AG20443 (cell line): Measurements from ENCODE around the gene MEGF6.

ENCODE experiments used
- DNase-seq: peaks from one replicate; pipeline ENCODE4 v3.0.0; 2012; ENCODE audit warnings: low spot score, mixed read lengths

The MEGF6 gene

DNA sequence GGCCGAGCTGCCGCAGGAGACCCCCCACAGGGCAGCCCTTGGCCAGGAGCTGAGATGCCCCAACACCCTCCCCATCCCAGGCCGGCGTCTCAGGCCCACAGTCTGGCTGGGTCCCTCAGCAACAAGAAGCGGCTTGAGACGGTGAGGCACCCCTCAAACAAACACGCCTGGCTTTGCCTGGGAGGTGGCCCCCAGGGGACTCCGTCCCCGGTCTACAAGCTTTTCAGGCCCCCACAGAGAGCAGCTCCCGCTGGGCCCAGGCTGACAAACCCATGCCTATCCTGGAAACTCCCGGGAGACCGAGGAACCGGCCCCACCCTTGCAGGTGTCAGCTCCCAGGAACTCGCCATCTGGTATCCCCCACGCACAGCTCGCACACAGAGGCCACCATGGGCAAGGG is 89.9 kb downstream of the MEGF6 start:
- DNase-seq, result no peak

DNA sequence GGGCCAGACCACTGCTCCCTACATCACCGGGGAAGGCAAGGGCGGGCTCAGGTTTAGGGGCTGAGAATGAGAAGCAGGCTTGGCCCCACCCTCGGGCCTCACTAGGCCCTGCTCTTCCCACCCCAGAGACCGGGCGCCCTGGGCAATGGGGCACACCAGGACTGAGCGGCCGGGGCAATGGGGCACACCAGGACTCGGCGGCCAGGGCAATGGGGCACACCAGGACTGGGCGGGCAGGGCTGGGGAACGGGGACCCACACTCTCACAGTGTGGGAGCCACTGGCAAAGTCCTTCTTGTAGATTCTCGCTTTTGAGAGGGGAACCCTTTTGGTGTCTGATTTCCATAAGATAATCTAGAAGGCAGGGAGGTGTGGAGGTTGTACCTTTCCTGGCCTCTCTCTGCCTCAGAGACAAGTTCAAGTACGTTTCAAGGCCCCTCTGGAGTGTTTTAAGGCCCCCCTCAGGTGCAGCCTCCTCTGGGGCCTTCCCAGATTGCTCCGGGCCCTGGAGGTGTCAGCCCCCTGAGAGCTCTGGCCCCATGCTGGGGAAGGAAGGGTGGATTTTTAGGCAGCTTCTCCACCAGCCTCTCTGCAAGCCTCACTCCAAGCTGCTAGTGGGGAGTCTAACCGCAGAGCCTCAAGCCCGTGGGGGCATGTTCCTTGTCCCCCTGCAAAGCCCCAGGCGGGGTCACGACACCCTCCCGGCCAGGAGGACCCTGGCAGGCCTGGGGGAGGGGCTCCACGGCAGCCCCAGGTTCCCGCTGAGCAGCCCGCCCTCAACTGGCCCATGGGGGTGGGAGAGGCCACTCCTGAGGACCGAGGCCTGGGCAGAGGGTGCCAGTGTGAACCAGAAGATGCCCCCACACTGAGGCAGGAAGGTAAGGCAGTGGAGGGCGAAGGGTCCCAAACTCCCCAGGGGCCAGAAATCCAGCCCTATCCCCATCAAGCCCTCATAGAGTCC is 90.6 kb downstream of the MEGF6 start:
- no peak for DNase-seq

GRCh38 chr1:3519301-3519885 is 91.9 kb downstream of the MEGF6 start:
- no peak for DNase-seq

GRCh38 chr1:3518756-3519155 is 92.6 kb downstream of the MEGF6 start:
- DNase-seq, result no peak

DNA sequence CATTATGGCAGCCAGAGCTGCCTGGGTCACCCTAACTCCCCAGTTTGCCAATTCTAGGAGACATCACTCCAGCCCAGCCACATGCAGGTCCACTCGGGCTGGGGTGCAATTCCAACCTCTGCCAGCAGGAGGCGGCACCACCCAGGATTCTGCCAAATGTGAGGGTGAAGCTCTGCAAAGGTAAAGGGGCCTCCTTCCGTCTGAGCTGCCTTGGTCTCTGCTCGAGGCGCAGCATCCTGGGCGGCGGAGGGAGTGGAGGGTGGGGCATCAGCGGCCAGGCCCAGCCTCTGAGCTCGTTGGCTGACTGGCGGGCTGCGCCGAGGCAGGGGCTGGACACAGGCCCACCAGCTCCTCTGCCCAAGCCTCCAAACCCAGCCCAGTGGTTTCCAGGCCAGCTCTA is 93.1 kb downstream of the MEGF6 start:
- DNase-seq, result no peak

GRCh38 chr1:3516911-3517675 is 94.2 kb downstream of the MEGF6 start:
- DNase-seq, result no peak

DNA sequence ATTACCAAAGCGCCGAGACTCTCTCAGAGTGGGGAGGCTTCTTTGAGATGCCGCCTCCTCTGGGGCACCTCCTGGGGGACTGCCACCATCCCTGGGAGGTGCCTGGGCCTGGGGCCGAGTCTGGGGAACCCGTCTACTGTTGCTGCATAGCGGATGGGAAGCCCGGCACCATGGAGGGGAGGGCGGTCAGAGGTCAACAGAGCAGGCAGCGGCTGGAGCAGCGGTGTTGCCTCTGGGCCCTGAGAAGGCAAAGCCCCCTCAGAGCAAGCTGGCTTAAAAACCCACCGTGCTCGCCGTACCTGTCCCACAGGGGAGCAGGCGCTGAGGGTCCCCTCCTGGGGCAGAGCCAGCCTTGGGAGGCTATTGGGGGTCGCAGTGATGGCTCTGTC is 94.8 kb downstream of the MEGF6 start:
- no peak for DNase-seq

GRCh38 chr1:3515774-3516480 is 95.4 kb downstream of the MEGF6 start:
- DNase-seq, result peak; percentile 75

DNA sequence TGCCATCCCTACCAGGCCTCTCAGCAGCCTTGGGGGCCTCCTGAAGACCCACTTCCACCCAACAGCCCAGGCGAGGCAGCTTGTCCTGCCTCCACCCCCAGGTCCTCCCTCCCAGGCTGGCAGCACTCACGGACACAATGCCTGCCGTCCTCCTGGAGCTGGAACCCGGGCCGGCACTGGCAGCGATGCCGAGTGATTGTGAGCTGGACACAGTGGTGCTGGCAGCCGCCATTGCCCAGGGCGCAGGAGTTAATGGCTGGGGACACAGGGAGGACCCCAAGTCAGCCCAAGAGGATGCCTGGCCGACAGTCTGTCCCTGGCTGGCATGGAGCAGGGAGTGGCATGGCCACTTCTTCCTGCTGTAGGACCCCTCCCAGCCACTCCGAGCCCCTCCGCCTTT is 96.0 kb downstream of the MEGF6 start:
- no peak for DNase-seq

GRCh38 chr1:3514404-3514803 is 96.9 kb downstream of the MEGF6 start:
- DNase-seq, result no peak

- no peak for DNase-seq
Measured at GRCh38 chr1:3511856-3512255, 99.5 kb downstream of the MEGF6 start.

DNA sequence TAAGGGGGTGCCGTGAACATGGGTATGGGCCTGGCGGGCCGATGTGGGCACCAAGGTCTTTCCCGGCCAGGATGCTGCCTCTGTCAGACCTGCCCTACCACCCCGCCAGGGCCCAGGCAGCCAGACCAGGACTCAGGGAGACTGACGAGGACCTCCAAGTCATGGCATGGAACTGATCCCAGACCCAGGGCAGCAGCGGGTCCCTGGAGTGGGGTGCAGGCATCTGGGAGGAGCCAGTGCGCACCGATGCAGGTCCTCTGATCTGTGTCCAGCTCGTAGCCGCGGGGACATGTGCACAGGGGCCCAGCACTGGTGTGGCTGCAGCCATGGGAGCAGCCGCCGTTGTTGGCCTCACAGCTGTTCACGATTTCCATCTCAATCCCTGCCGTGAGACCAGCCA is 100.0 kb downstream of the MEGF6 start:
- no peak for DNase-seq

GRCh38 chr1:3510956-3511250 is 100.4 kb downstream of the MEGF6 start:
- DNase-seq, result no peak

GRCh38 chr1:3510136-3510955 is 101.0 kb downstream of the MEGF6 start:
- DNase-seq, result peak; percentile 49

DNA sequence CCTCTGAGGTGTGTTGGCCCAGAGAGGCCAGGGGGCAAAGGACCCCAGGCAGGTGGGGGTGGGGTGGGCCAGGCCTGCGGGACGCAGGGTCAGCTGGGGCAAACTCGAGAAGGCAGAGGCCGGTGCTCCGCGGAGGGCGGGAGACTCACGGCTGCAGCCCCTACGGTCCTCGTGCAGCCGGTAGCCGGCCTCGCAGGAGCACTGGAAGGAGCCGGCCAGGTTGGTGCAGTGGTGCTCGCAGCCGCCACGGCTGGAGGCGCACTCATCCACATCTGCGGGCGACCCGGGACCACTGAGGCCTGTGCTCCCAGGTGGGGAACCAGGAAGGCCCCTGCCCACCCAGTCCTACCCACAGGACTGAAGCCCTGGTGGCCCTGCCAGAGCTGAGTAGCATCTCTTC is 101.6 kb downstream of the MEGF6 start:
- no peak for DNase-seq

- no peak for DNase-seq
Measured at GRCh38 chr1:3508757-3509415, 102.4 kb downstream of the MEGF6 start.

- no peak for DNase-seq
Measured at GRCh38 chr1:3507636-3508275, 103.6 kb downstream of the MEGF6 start.

DNA sequence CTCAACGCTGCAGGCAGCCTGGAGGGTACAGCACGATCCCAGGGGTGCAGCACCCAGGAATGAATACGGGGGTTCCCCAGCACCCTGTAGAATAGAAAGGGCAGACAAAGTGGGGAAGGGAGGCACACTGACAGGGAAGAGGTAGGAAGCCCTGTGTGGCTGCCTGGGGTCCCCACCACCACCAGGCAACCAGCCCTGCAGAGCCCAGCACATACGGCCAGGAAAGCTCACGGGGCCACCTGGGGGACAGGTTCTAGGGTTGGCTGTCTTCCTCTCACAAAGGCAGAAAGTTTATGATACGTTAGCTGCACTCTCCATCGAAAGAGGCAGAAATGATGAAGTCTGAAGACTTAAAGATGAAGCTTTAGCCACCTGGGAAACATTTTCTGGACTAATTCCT is 104.4 kb downstream of the MEGF6 start:
- no peak for DNase-seq

DNA sequence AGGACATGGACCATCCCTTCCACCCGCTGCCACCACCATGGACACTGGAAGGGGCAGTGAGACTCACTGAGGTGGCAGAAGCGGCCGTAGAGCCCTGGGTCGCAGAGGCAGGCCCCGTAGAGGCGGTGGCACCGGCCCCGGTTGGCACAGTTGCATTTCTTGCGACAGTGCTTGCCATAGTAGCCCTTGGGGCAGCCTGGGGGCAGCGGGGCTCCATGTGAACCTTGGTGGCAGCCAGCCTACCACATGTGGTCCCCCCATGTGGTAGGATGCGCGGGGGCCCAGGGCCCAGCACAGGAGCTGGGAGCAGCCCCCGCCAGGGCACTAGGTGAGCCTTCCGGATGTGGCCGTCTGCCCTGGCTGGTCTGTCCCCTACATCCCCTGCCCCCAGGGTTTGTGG is 105.3 kb downstream of the MEGF6 start:
- DNase-seq, result no peak

DNA sequence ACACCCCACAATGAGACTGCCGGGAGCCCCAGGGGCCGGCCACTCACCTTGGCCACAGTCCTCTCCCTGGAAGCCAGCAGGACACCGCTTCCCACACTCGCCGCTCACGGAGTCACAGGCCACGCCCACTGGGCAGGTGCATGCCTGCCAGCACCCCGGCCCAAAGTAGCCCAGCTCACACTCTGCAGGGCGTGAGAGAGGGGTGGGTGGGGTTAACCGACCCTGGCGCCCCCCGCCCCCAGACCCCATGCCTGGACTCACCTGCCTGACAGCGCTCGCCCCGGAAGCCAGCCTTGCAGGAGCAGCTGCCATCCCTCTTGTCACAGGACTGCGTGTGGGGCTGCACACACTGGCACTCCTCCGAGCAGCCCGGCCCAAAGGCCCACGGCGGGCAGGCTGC is 106.1 kb downstream of the MEGF6 start:
- DNase-seq, result no peak

- peak; percentile 67 for DNase-seq
Measured at GRCh38 chr1:3504822-3505153, 106.5 kb downstream of the MEGF6 start.
